Neuronal stem cell (in vitro differentiated cells): ENCODE measurements around the gene XPOT.

ENCODE experiments used
- DNase-seq: peaks from one replicate; pipeline ENCODE4 v3.0.0-alpha.2; 2013; ENCODE audit warnings: low spot score
- H2AFZ ChIP-seq: one replicate; pipeline ENCODE4 v1.6.1; 2013; ENCODE audit warnings: mild to moderate bottlenecking, low read length, inconsistent platforms
- H2AK5ac ChIP-seq: 2 replicates; pipeline ENCODE4 v1.6.1; 2013; ENCODE audit warnings: low read depth, mild to moderate bottlenecking, inconsistent platforms, low read length, moderate library complexity, mixed read lengths
- H2BK120ac ChIP-seq: 2 replicates; pipeline ENCODE4 v1.6.1; 2013; ENCODE audit warnings: low read depth, mild to moderate bottlenecking, inconsistent platforms, low read length, moderate library complexity, mixed read lengths
- H2BK12ac ChIP-seq: one replicate; pipeline ENCODE4 v1.6.1; 2013; ENCODE audit warnings: low read length, inconsistent platforms
- H2BK15ac ChIP-seq: 2 replicates; pipeline ENCODE4 v1.6.1; 2013; ENCODE audit warnings: mild to moderate bottlenecking, low read length, inconsistent platforms, mixed read lengths
- H2BK5ac ChIP-seq: one replicate; pipeline ENCODE4 v1.6.1; 2013; ENCODE audit warnings: inconsistent platforms, mild to moderate bottlenecking, low read length, moderate library complexity
- H3K14ac ChIP-seq: one replicate; pipeline ENCODE4 v1.6.1; 2013; ENCODE audit warnings: low read length, inconsistent platforms
- H3K18ac ChIP-seq: 2 replicates; pipeline ENCODE4 v1.6.1; 2013; ENCODE audit warnings: low read length, inconsistent platforms
- H3K23ac ChIP-seq: 2 replicates; pipeline ENCODE4 v1.6.1; 2013; ENCODE audit warnings: low read depth, mild to moderate bottlenecking, mixed read lengths, low read length, inconsistent platforms; ENCODE audit not compliant: poor library complexity
- H3K27ac ChIP-seq: replicated peaks from 3 replicates; pipeline ENCODE4 v1.5.1; 2013; ENCODE audit warnings: low read length, inconsistent platforms
- H3K27me3 ChIP-seq, 3 experiments: 2 replicates each; pipeline ENCODE4 v1.6.1; 2013; ENCODE audit warnings: low read length in 3 of 3, mild to moderate bottlenecking in 2 of 3, inconsistent platforms in 1 of 3, low read depth in 1 of 3, mixed read lengths in 1 of 3, moderate library complexity in 1 of 3; ENCODE audit not compliant: control insufficient read depth in 3 of 3, insufficient read depth in 3 of 3
- H3K36me3 ChIP-seq, 2 donors: replicated peaks in 1 of 2; 2 replicates each; pipeline ENCODE4 v1.6.1; 2013; ENCODE audit warnings: low read length in 2 of 2; ENCODE audit not compliant: control insufficient read depth in 2 of 2, insufficient read depth in 2 of 2
- H3K4ac ChIP-seq: 2 replicates; pipeline ENCODE4 v1.6.1; 2013; ENCODE audit warnings: inconsistent platforms, mild to moderate bottlenecking, low read length, moderate library complexity
- H3K4me1 ChIP-seq, 2 donors: 1 replicate in 1 of 2; 2 replicates in 1 of 2; pipeline ENCODE4 v1.6.1; 2013; ENCODE audit warnings: low read length in 2 of 2, low read depth in 1 of 2; ENCODE audit not compliant: control insufficient read depth in 2 of 2, insufficient read depth in 1 of 2
- H3K4me2 ChIP-seq: one replicate; pipeline ENCODE4 v1.6.1; 2013; ENCODE audit warnings: mild to moderate bottlenecking, low read length, inconsistent platforms; ENCODE audit not compliant: insufficient read depth, poor library complexity, severe bottlenecking
- H3K4me3 ChIP-seq, 2 donors: 2 replicates each; pipeline ENCODE4 v1.5.1; 2013; ENCODE audit warnings: low read length in 2 of 2, mild to moderate bottlenecking in 2 of 2, inconsistent platforms in 1 of 2, moderate library complexity in 1 of 2
- H3K79me1 ChIP-seq: one replicate; pipeline ENCODE4 v1.6.1; 2013; ENCODE audit warnings: low read depth, mild to moderate bottlenecking, inconsistent platforms, low read length, moderate library complexity
- H3K9ac ChIP-seq: one replicate; pipeline ENCODE4 v1.6.1; 2013; ENCODE audit warnings: mild to moderate bottlenecking, low read depth, low read length, inconsistent platforms; ENCODE audit not compliant: poor library complexity
- H3K9me3 ChIP-seq, 2 donors: replicated peaks in 1 of 2; 2 replicates each; pipeline versions ENCODE3 to v1.6.1; 2013; ENCODE audit warnings: low read length in 2 of 2, mild to moderate bottlenecking in 2 of 2, inconsistent platforms in 1 of 2, low read depth in 1 of 2, mixed read lengths in 1 of 2, moderate library complexity in 1 of 2; ENCODE audit not compliant: control insufficient read depth in 2 of 2, insufficient read depth in 1 of 2
- H4K8ac ChIP-seq: one replicate; pipeline ENCODE4 v1.6.1; 2013; ENCODE audit warnings: low read depth, mild to moderate bottlenecking, inconsistent platforms, low read length, moderate library complexity
- H4K91ac ChIP-seq: one replicate; pipeline ENCODE4 v1.6.1; 2013; ENCODE audit warnings: low read length, low read depth, mild to moderate bottlenecking, inconsistent platforms; ENCODE audit not compliant: poor library complexity
- WGBS, 2 donors: extraction: QIAGEN DNeasy Blood & Tissue Kit; methylation state at CpG; one replicate each; pipeline ENCODE4 v1.1.7; 2013; ENCODE audit warnings: missing lambda C conversion rate in 2 of 2, mixed read lengths in 1 of 2; ENCODE audit not compliant: insufficient read length in 2 of 2, insufficient replicate concordance in 1 of 2; ENCODE audit errors: extremely low coverage in 2 of 2; 5-methylcytosine and 5-hydroxymethylcytosine counted together

The XPOT gene

DNA sequence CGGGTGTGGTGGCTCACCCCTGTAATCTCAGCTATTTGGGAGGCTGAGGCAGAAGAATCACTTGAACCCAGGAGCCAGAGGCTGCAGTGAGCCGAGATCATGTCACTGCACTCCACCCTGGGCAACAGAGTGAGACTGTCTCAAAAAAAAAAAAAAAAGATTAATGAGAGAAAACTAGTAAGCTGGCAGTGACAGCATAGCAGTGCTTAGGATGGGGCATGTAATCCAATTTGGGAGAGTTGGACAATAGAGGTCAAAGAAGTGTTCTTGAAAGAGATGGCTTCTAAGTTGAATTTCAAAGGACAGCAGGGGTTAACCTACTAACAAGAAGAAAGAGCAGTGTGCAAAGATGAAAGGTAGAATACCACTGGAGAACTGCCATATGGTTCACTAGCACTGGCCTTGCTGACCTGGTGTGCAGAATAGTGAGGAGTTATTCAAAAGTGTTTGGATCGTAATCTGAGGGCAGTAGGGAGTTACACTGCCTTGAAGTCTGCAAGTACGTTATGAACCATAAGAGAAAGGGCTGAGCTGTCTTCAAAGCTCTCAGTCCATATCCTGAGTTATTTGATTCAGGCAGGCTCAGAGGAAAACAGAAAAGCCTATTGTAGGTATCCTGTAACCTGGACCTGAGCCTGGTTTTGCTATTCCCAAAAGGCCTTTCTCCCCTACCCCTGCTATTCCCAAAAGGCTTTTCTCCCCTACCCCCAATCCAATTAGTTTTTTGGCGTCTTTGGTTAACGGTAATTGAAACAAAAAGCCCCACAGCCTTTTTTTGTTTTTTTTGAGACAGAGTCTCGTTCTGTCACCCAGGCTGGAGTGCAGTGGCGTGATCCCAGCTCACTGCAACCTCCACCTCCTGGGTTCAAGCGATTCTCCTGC is 3.4 kb downstream of the XPOT start:
- no peak overlapping the region for H2AK5ac ChIP-seq
- no peak overlapping the region for H2BK15ac ChIP-seq
- no peak overlapping the region for H2BK12ac ChIP-seq
- H3K27ac ChIP-seq, result no peak overlapping the region
- no peak overlapping the region for H2BK120ac ChIP-seq
- no peaks in the 10 kb centered on the region for H3K27me3 ChIP-seq
- peaks cover 15% of the 10 kb centered on the region for H3K79me1 ChIP-seq
- H3K23ac ChIP-seq, result no peak overlapping the region
- H3K4me3 ChIP-seq, result no peak overlapping the region
- no peak for DNase-seq
- no peak overlapping the region for H3K14ac ChIP-seq
- H2BK5ac ChIP-seq, result no peak overlapping the region
- peaks cover 4 to 48% of the 10 kb centered on the region in 2 donors for H3K36me3 ChIP-seq
- H3K9me3 ChIP-seq, result no peaks in the 10 kb centered on the region
- no peak overlapping the region for H2AFZ ChIP-seq
- H3K4ac ChIP-seq, result no peak overlapping the region
- no peak overlapping the region for H4K91ac ChIP-seq
- no peak overlapping the region for H4K8ac ChIP-seq
- H3K18ac ChIP-seq, result no peak overlapping the region
- no CpG with 5 or more reads among the region's 9 CpGs for WGBS, 2 donors
- peaks cover 0 to 3% of the 10 kb centered on the region in 2 donors for H3K4me1 ChIP-seq
- no peak overlapping the region for H3K4me2 ChIP-seq
- no peak overlapping the region for H3K9ac ChIP-seq

DNA sequence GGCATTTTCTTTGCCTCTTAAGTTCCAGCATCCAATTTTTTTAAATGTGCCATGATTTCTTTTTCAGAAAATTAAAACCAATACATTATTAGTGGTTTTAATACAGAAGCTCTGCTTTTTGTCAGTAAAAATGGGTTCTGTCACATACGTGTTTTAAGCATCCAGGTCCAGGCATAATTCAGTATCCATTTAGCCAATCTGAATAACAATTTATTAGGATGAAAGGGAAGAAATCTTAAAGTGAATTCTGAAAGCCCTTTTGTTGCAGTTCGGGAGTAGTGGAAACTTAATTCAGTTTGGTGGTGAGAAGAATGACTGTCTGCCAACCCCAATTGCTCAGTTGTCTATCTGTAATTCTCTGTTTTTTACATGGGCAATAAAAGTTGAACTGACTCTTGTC is 7.2 kb downstream of the XPOT start:
- H2AK5ac ChIP-seq, result no peak overlapping the region
- H3K4me1 ChIP-seq, result peaks cover 0 to 3% of the 10 kb centered on the region in 2 donors
- H4K91ac ChIP-seq, result no peak overlapping the region
- no peak overlapping the region for H2BK5ac ChIP-seq
- H2BK15ac ChIP-seq, result no peak overlapping the region
- no peaks in the 10 kb centered on the region for H3K27me3 ChIP-seq
- H2BK12ac ChIP-seq, result no peak overlapping the region
- H3K79me1 ChIP-seq, result peaks cover 2% of the 10 kb centered on the region
- no peak overlapping the region for H3K23ac ChIP-seq
- no CpG with 5 or more reads among the region's 2 CpGs for WGBS, 2 donors
- H3K27ac ChIP-seq, result no peak overlapping the region
- peaks cover 16 to 86% of the 10 kb centered on the region in 2 donors for H3K36me3 ChIP-seq
- H3K18ac ChIP-seq, result no peak overlapping the region
- no peak overlapping the region for H2BK120ac ChIP-seq
- no peaks in the 10 kb centered on the region for H3K9me3 ChIP-seq
- H3K14ac ChIP-seq, result no peak overlapping the region
- no peak overlapping the region for H3K4me3 ChIP-seq
- no peak overlapping the region for H3K4me2 ChIP-seq
- no peak overlapping the region for H2AFZ ChIP-seq
- H3K9ac ChIP-seq, result no peak overlapping the region
- H3K4ac ChIP-seq, result no peak overlapping the region
- no peak for DNase-seq
- no peak overlapping the region for H4K8ac ChIP-seq

DNA sequence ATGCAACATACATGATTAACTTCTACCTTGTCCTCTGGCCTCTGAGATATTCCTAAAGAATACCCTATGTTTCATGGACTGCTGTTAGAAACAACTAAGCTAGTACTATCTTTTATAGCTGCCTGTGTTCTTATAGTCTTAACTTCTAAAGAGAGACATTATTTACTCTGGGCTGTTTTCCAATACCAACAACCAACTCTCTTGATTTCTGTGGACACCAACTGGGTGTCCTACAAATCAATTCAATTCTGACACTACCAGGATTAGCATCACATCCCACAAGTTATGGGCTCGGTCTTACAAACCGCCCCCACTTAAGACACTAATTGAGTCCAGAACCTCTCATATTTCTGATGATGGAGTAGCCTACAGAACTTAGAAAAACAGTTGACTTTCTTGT is 8.3 kb downstream of the XPOT start:
- Histone ChIP-seq H3K36me3 (peaks cover 23 to 94% of the 10 kb centered on the region in 2 donors), H3K23ac (no peak overlapping the region), H4K8ac (no peak overlapping the region), H2BK15ac (no peak overlapping the region), H2AK5ac (no peak overlapping the region), H3K4ac (no peak overlapping the region), H2BK5ac (no peak overlapping the region), H3K9ac (no peak overlapping the region), H3K79me1 (peaks cover 2% of the 10 kb centered on the region), H3K9me3 (no peaks in the 10 kb centered on the region), H3K18ac (no peak overlapping the region), H2BK120ac (no peak overlapping the region), H4K91ac (no peak overlapping the region), H3K27me3 (no peaks in the 10 kb centered on the region), H2BK12ac (no peak overlapping the region), H3K4me3 (no peak overlapping the region), H2AFZ (no peak overlapping the region), H3K14ac (no peak overlapping the region), H3K27ac (no peak overlapping the region), H3K4me1 (peaks cover 0 to 3% of the 10 kb centered on the region in 2 donors), H3K4me2 (no peak overlapping the region)
- WGBS, 2 donors, result no CpG with 5 or more reads among the region's 2 CpGs
- DNase-seq, result no peak

DNA sequence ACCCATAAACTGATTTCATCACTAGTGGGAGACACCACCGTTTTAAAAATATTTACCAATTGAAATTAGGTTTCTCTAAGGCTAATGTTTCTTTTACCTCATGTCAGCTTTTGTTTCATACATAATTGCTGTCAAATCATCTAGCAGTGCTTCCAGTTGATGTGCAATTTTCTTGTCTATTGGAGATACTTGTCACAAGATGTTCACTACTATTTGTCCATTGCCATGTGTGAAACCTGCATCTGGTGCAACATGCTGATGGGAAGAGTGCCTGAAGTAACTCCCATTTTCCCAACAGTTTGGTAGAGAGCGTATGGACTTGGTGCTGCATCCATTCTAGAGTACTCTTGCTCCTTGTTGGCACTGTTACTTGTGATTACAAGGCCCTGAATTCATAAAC is 9.7 kb downstream of the XPOT start:
- Histone ChIP-seq H3K79me1 (no peaks in the 10 kb centered on the region), H2AFZ (no peak overlapping the region), H2BK5ac (no peak overlapping the region), H3K4me2 (no peak overlapping the region), H3K18ac (no peak overlapping the region), H3K27me3 (no peaks in the 10 kb centered on the region), H3K23ac (no peak overlapping the region), H2BK15ac (no peak overlapping the region), H3K27ac (no peak overlapping the region), H2BK12ac (no peak overlapping the region), H3K14ac (no peak overlapping the region), H3K9me3 (no peaks in the 10 kb centered on the region), H3K4me1 (no peaks in the 10 kb centered on the region), H2BK120ac (no peak overlapping the region), H2AK5ac (no peak overlapping the region), H3K36me3 (peaks cover 25 to 100% of the 10 kb centered on the region in 2 donors), H4K8ac (no peak overlapping the region), H3K4ac (no peak overlapping the region), H3K9ac (no peak overlapping the region), H4K91ac (no peak overlapping the region), H3K4me3 (no peak overlapping the region)
- no CpG with 5 or more reads among the region's 2 CpGs for WGBS, 2 donors
- no peak for DNase-seq
